ENCODE results near the gene TMEM191B.
"Not testable (repeated sequence)": the region's sequence is repeated elsewhere in the genome, so short reads cannot be mapped to it uniquely, and the experiment has no call there.

Gene TMEM191B

DNA sequence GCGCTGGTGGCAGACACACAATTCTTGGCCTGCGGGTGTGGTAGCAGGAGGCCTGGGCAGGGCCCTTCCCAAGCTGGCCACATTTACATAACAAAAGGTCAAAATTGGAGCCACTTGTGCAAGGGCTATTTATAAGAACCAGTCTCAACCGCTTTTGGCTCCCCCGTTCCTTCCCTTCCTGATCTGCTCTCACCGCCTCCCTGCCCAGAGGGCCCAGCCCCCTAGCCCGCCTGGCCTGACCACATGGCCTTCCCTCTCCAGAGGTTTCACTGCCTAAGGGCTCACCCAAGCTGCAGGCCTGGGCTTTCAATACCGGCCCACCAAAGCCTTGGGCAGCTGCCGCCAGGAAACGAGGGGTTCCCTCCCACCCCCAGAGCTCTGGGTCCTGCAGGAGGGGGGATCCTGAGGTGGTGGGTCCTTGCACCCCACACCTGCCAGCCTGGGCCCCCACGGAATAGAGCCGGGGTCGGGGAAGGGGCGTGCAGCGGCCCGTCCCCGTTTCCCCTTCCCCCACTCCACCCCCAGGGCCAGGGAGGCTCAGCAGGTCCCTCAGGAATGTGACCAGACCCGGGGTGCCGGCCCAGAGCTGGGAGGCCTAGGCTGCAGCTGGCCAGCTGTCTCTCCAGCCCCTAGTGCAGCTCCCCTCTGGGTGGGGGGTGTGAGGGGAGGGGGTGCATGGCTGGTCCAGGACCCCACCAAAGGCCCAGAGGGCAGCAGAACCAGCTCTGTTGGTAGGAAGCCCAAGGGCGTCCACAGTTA lies 25.4 kb downstream of the TMEM191B start:
- not testable (repeated sequence) for DNase-seq (ENCODE audit: low read depth in 2 of 2); H3K4me3 ChIP-seq (replicated peaks in 1 of 2; ENCODE audit: low read depth in 2 of 2, low read length in 2 of 2)

DNA sequence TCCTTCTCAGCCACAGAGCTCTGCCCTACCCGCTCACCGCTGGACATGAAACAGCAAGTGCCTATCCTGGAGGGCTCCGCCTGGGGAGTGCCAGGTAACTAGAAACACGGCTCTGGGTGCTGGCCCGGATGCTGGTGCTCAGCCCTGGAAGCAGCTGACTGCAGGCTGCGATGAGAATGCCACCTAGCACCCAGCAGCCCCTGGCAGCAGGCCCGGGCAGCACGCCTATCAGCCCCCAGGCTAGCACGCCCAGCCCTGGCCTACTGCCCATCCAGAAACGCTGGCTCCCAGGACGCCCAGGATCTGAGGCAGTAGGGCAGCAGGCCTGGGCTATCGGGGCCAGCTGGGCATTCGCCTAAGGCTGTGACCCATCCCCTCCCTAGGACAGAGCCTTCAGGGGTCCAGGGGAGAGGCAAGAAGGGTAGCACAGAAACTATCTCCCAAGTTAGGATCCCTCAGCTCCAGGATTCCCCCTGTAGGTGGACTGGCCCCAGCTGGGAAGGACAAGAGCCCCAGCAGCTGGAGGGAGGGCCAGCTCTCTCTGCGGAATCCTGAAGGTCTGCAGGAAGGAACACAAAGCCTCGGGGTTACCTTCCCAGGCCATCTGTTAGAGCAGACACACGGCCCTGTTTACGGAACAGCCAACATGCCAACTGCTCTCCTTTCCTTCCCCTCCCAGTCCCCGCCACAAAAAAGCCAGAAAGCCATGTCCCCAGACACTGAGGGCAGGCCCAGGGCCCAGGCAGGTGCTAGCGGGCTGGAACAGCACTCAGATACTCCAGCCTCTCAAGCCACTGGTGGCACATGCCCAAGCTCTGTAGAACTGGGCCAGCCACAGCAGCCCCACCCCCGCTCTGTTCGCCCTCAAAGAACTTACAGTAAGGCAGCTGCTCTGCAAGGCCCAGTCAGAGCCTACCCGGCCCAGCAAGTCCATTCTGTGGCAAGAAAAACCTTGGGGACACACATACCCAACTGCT lies 27.0 kb downstream of the TMEM191B start:
- H3K4me3 ChIP-seq (replicated peaks in 1 of 2; ENCODE audit: low read depth in 2 of 2, low read length in 2 of 2); DNase-seq (ENCODE audit: low read depth in 2 of 2): not testable (repeated sequence)

DNA sequence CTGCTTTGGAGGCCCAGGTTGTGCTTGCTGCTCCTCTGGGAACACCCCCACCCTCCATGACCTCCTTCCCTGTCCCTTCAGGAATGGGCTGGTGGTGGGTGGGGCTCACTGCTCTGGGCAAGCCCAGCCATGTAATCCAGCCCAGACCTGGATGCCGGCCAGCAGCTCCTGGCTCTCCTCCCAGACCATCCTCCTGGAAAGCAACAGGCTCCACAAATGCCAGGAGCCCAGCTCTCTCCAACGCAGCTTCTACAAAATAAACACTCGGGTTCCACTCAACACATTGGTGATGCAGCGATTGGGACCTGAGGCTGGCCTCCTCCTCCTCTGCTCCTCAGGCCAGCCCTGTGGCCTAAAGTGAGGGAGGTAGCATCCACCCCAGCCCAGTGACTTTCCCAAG lies 30.9 kb downstream of the TMEM191B start:
- H3K4me3 ChIP-seq (replicated peaks in 1 of 2; ENCODE audit: low read depth in 2 of 2, low read length in 2 of 2); DNase-seq (ENCODE audit: low read depth in 2 of 2): not testable (repeated sequence)

GRCh38 chr22:18558939-18559338 lies 31.3 kb downstream of the TMEM191B start:
- not testable (repeated sequence) for DNase-seq (ENCODE audit: low read depth in 2 of 2); H3K4me3 ChIP-seq (replicated peaks in 1 of 2; ENCODE audit: low read depth in 2 of 2, low read length in 2 of 2)

DNA sequence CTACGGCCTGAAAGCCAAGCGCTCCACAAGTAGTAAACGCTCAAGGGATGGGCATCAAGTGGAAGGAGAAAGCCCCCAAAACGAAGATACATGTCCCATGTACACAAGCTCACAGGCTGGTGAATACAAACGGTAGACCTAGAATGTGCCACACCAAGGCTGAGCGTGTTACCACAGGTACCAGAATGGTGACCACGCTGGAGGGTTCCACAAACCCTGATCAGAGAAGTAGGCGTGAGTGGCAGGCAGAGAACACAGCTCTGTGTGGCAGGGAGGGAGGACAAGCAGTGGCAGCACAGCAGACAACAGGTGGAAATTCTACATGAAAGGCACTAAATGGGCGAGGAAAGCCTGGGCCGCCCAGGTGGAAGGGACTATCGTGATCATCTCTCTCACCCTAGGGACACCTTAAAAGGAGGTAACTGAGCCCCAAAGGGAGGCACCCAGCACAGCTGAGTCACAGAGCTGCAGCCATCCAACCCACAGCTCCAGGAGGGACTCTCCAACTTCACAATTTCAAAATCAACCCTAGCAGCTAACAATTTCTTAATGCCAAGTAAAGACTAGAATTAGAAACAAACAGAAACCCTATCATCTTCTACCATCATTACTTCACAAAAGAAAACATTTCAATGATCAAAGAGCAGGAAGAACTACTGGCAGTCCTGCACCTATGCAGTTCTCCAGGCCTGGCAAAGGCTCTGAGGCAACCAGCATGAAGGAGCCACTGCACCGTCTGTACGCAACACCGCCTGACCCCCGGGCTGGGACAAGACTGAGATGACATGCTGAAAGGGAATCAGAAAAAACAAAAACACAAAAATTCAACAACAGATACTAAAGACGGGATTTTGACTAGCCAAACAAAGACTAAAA lies 32.7 kb downstream of the TMEM191B start:
- not testable (repeated sequence) for DNase-seq (ENCODE audit: low read depth in 2 of 2); H3K4me3 ChIP-seq (replicated peaks in 1 of 2; ENCODE audit: low read depth in 2 of 2, low read length in 2 of 2)

GRCh38 chr22:18570509-18571246 lies 43.1 kb downstream of the TMEM191B start:
- H3K4me3 ChIP-seq (replicated peaks in 1 of 2; ENCODE audit: low read depth in 2 of 2, low read length in 2 of 2): not testable (repeated sequence)

GRCh38 chr22:18573483-18574164 lies 46.0 kb downstream of the TMEM191B start:
- H3K4me3 ChIP-seq (replicated peaks in 1 of 2; ENCODE audit: low read depth in 2 of 2, low read length in 2 of 2); DNase-seq (ENCODE audit: low read depth in 2 of 2): not testable (repeated sequence)

More at GRCh38 chr22:18570509-18571246, 43.1 kb downstream of the TMEM191B start:
- not testable (repeated sequence) for DNase-seq (ENCODE audit: low read depth in 2 of 2)

- H3K4me3 ChIP-seq (replicated peaks in 1 of 2; ENCODE audit: low read depth in 2 of 2, low read length in 2 of 2); DNase-seq (ENCODE audit: low read depth in 2 of 2): not testable (repeated sequence)
Measured at GRCh38 chr22:18574555-18574954, 47.0 kb downstream of the TMEM191B start.

DNA sequence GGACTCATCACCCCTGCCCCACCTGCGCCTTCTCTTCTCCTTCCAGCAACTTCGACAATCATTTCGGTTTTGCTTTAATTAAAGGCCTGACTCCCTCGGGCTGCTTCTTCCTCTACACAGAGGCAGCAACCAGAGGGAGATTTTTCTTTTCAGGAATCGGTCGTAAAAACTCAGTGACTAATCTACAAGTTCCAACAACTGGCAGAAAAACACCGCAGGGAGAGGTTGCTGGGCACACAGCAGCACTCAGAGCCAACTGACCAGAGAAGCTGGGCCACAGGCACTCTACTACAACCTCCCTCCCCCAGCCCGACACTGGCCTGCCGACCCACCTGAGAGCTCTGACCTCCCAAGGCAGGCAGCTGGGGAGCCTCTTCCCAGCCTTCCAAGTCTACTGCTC lies 48.1 kb downstream of the TMEM191B start:
- not testable (repeated sequence) for DNase-seq (ENCODE audit: low read depth in 2 of 2); H3K4me3 ChIP-seq (replicated peaks in 1 of 2; ENCODE audit: low read depth in 2 of 2, low read length in 2 of 2)

- not testable (repeated sequence) for DNase-seq (ENCODE audit: low read depth in 2 of 2); H3K4me3 ChIP-seq (replicated peaks in 1 of 2; ENCODE audit: low read depth in 2 of 2, low read length in 2 of 2)
Measured at GRCh38 chr22:18577090-18577818, 49.7 kb downstream of the TMEM191B start.

GRCh38 chr22:18577847-18578246 lies 50.2 kb downstream of the TMEM191B start:
- not testable (repeated sequence) for DNase-seq (ENCODE audit: low read depth in 2 of 2); H3K4me3 ChIP-seq (replicated peaks in 1 of 2; ENCODE audit: low read depth in 2 of 2, low read length in 2 of 2)
